Activated CD8-positive, alpha-beta T cell treated with anti-CD3 and anti-CD28 coated beads for 36 hours (primary cell): ENCODE data around the gene KBTBD13. TPM values are rescaled to one million over a fixed set of nuclear protein-coding genes. Genes with fewer than 3 reads are reported as not detected.

Experiments used
- ATAC-seq: fragments of 200-7000 bp; cut with Tn5 transposase; one replicate; pipeline ENCODE4 v1.10.0; 2021; ENCODE audit warnings: mild to moderate bottlenecking, moderate library complexity
- CTCF ChIA-PET: fragments of 350-600 bp; sonication (Branson Sonifier 250); formaldehyde crosslinking; loops from one replicate; lab custom pipeline; 2021; ENCODE audit warnings: antibody characterized with exemption; lab: Charles Lee
- POLR2A ChIA-PET: fragments of 350-600 bp; sonication (Branson Sonifier 250); formaldehyde crosslinking; loops from one replicate; lab custom pipeline; 2021; ENCODE audit warnings: antibody characterized with exemption; lab: Charles Lee
- DNase-seq: peaks from one replicate; pipeline ENCODE4 v3.0.0-alpha.2; 2020
- H3K27ac Mint-ChIP-seq: one replicate; pipeline ENCODE4 v1.8.0; 2021; ENCODE audit warnings: mild to moderate bottlenecking, mixed read lengths
- H3K27me3 Mint-ChIP-seq: one replicate; pipeline ENCODE4 v1.8.0; 2021; ENCODE audit warnings: mixed read lengths
- H3K36me3 Mint-ChIP-seq: one replicate; pipeline ENCODE4 v1.8.0; 2021; ENCODE audit warnings: low read depth, mixed read lengths
- H3K4me1 Mint-ChIP-seq: one replicate; pipeline ENCODE4 v1.8.0; 2021; ENCODE audit warnings: low read depth, mixed read lengths
- H3K4me3 Mint-ChIP-seq: one replicate; pipeline ENCODE4 v1.8.0; 2021; ENCODE audit warnings: mild to moderate bottlenecking, moderate library complexity, mixed read lengths
- H3K9me3 Mint-ChIP-seq: one replicate; pipeline ENCODE4 v1.8.0; 2021; ENCODE audit warnings: mixed read lengths
- CTCF ChIP-seq: fragments of 200-600 bp; IDR thresholded peaks from one replicate; pipeline ENCODE4 v1.8.0; 2022; ENCODE audit warnings: antibody characterized with exemption, mild to moderate bottlenecking
- intact Hi-C: fragments of 100-400 bp; cut with micrococcal nuclease; formaldehyde crosslinking; loops from one replicate; pipeline ENCODE4 v1.10.0; 2022
- total RNA-seq, 2 experiments: library from RNA; stranded (reverse); gene quantifications; one replicate each; pipeline ENCODE4 v1.2.3, GENCODE V29; 2021

KBTBD13 gene
- total RNA-seq, 2 experiments from 2014 or later = not detected

GRCh38 chr15:65034719-65035118 lies 41.8 kb upstream of the KBTBD13 start:
- no peak for DNase-seq
- ChIA-PET POLR2A (no interaction called here), CTCF (interaction anchor here (0.8 to 2.2 kb wide), 9 partner anchors 8 to 262 kb away, joined by 3 to 32 read pairs (median 7); no protein-coding TSS in a partner anchor)
- no peak overlapping the region for H3K4me3 Mint-ChIP-seq
- peaks cover 7% of the 10 kb centered on the region for H3K4me1 Mint-ChIP-seq
- H3K9me3 Mint-ChIP-seq = no peaks in the 10 kb centered on the region
- no peak for TF ChIP-seq CTCF
- no peak overlapping the region for H3K27ac Mint-ChIP-seq
- ATAC-seq = no peak
- intact Hi-C loops = loop anchor here (5.0 kb wide), 2 partner anchors 43 to 263 kb away; partner anchors contain the start of genes KBTBD13 and RNU5A-1
- no peaks in the 10 kb centered on the region for H3K36me3 Mint-ChIP-seq
- H3K27me3 Mint-ChIP-seq = peaks cover 3% of the 10 kb centered on the region

GRCh38 chr15:65037309-65037708 lies 39.2 kb upstream of the KBTBD13 start:
- POLR2A ChIA-PET = no interaction called here
- no peak for ATAC-seq

GRCh38 chr15:65038428-65038827 lies 38.1 kb upstream of the KBTBD13 start:
- no peak overlapping the region for H3K27ac Mint-ChIP-seq
- CTCF ChIA-PET = interaction anchor here (1.2 kb wide), 1 partner anchor 63 kb away, joined by 4 read pairs; no protein-coding TSS in a partner anchor
- H3K4me1 Mint-ChIP-seq = peaks cover 3% of the 10 kb centered on the region
- no peaks in the 10 kb centered on the region for H3K36me3 Mint-ChIP-seq
- no peaks in the 10 kb centered on the region for H3K27me3 Mint-ChIP-seq
- H3K4me3 Mint-ChIP-seq = no peak overlapping the region
- no peak for TF ChIP-seq CTCF
- POLR2A ChIA-PET = interaction anchor here (1.1 kb wide), 1 partner anchor 34 kb away, joined by 3 read pairs; no protein-coding TSS in a partner anchor
- no peak for ATAC-seq
- intact Hi-C loops = no loop called here
- no peaks in the 10 kb centered on the region for H3K9me3 Mint-ChIP-seq
- no peak for DNase-seq

More at GRCh38 chr15:65037309-65037708, 39.2 kb upstream of the KBTBD13 start:
- intact Hi-C loops = no loop called here
- no peak overlapping the region for H3K27ac Mint-ChIP-seq
- no peaks in the 10 kb centered on the region for H3K9me3 Mint-ChIP-seq
- no peaks in the 10 kb centered on the region for H3K36me3 Mint-ChIP-seq
- H3K4me1 Mint-ChIP-seq = peaks cover 7% of the 10 kb centered on the region
- no peak overlapping the region for H3K4me3 Mint-ChIP-seq
- no peaks in the 10 kb centered on the region for H3K27me3 Mint-ChIP-seq
- no peak for TF ChIP-seq CTCF
- no peak for DNase-seq
- CTCF ChIA-PET = no interaction called here

GRCh38 chr15:65038836-65039235 lies 37.7 kb upstream of the KBTBD13 start:
- intact Hi-C loops = no loop called here
- POLR2A ChIA-PET = interaction anchor here (1.1 kb wide), 1 partner anchor 34 kb away, joined by 3 read pairs; no protein-coding TSS in a partner anchor

More at GRCh38 chr15:65038836-65039235, 37.7 kb upstream of the KBTBD13 start:
- Mint-ChIP-seq H3K4me1 (peaks cover under 1% of the 10 kb centered on the region), H3K36me3 (no peaks in the 10 kb centered on the region), H3K27me3 (no peaks in the 10 kb centered on the region), H3K9me3 (no peaks in the 10 kb centered on the region), H3K4me3 (no peak overlapping the region), H3K27ac (no peak overlapping the region)
- ATAC-seq (no peak), DNase-seq (no peak)
- CTCF ChIA-PET = interaction anchor here (1.2 to 2.9 kb wide), 2 partner anchors 39 to 63 kb away, joined by 4 to 8 read pairs; no protein-coding TSS in a partner anchor
- no peak for TF ChIP-seq CTCF
